ENCODE measurements around the gene ABHD2. TPM values are rescaled to one million over a fixed set of nuclear protein-coding genes. Genes with fewer than 3 reads are reported as not detected.

The ABHD2 gene
- total and polyA plus RNA-seq, 2 experiments from 2014 or later = 5.2 to 15.2 TPM

DNA sequence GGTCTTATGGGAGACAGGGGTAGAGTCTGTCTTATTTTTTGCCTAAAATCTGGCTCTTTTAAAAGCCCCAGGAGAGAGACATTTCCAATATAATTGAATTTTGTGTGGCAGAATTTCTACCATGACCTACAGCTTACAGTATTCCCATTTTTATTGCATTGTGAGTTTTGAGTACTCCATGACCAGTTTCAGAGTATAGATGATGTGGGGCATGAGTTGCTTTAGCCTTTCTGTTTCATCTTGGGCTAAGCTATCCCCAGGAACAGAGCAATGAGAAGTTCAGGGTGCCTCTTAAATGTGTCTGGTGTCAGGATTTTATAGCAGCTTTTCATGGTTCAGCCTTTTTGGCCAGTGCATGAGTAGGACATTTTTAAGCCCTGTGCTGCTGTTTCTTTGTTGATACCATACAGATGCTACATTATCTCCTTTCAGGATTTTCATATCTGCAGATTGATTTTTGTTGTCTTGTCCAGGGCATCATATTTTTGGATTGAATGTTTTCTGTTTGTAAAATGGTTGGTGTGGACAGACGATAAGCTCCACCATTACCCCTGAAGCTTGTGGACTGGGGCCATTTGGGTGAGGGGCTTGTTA lies 3.5 kb downstream of the ABHD2 start (continued):
- TF ChIP-seq, protein P1, sequence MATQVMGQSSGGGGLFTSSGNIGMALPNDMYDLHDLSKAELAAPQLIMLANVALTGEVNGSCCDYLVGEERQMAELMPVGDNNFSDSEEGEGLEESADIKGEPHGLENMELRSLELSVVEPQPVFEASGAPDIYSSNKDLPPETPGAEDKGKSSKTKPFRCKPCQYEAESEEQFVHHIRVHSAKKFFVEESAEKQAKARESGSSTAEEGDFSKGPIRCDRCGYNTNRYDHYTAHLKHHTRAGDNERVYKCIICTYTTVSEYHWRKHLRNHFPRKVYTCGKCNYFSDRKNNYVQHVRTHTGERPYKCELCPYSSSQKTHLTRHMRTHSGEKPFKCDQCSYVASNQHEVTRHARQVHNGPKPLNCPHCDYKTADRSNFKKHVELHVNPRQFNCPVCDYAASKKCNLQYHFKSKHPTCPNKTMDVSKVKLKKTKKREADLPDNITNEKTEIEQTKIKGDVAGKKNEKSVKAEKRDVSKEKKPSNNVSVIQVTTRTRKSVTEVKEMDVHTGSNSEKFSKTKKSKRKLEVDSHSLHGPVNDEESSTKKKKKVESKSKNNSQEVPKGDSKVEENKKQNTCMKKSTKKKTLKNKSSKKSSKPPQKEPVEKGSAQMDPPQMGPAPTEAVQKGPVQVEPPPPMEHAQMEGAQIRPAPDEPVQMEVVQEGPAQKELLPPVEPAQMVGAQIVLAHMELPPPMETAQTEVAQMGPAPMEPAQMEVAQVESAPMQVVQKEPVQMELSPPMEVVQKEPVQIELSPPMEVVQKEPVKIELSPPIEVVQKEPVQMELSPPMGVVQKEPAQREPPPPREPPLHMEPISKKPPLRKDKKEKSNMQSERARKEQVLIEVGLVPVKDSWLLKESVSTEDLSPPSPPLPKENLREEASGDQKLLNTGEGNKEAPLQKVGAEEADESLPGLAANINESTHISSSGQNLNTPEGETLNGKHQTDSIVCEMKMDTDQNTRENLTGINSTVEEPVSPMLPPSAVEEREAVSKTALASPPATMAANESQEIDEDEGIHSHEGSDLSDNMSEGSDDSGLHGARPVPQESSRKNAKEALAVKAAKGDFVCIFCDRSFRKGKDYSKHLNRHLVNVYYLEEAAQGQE (IDR thresholded peaks at IDR 0.05; ENCODE audit: unreplicated experiment) = no peak
- TF ChIP-seq STAT1 (IDR thresholded peaks at IDR 0.05; ENCODE audit: unreplicated experiment) = no peak
- TF ChIP-seq, protein P2, sequence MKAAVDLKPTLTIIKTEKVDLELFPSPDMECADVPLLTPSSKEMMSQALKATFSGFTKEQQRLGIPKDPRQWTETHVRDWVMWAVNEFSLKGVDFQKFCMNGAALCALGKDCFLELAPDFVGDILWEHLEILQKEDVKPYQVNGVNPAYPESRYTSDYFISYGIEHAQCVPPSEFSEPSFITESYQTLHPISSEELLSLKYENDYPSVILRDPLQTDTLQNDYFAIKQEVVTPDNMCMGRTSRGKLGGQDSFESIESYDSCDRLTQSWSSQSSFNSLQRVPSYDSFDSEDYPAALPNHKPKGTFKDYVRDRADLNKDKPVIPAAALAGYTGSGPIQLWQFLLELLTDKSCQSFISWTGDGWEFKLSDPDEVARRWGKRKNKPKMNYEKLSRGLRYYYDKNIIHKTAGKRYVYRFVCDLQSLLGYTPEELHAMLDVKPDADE (IDR thresholded peaks at IDR 0.05) = no peak
- TF ChIP-seq ZNF331 (CRISPR knock-in tag; IDR thresholded peaks at IDR 0.05; ENCODE audit: low read depth) = no peak
- no peak for TF ChIP-seq JUNB (IDR thresholded peaks at IDR 0.05; ENCODE audit: unreplicated experiment)
- TF ChIP-seq NANOG (IDR thresholded peaks at IDR 0.05; ENCODE audit: borderline replicate concordance) = no peak
- no peak for TF ChIP-seq EZH2 (IDR thresholded peaks at IDR 0.05; ENCODE audit: low read depth, unreplicated experiment)

DNA sequence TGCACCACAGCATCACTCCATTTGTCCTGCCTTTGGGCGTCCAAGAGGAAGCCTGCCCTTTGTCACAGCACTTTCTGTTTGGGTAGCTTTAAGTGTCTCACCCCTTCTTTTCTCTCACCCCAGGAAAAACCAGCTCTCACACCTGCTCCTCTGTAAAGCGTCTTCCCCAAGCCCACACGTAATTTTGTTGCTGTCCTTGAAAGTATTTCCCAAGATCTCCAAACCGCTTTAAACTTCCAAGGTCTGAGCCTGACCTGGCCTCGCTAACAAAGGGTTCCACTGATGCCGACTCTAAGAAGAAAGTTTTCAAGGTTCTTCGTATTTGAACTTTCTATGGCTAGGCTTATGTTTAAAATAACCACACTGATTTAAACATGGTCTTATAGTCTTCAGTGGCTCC lies 5.3 kb downstream of the ABHD2 start:
- no peaks in the 10 kb centered on the region for H3K9me3 Mint-ChIP-seq
- ATAC-seq (no peak), DNase-seq (ENCODE audit: low spot score) (no peak)
- peaks cover 52% of the 10 kb centered on the region for H3K4me1 Mint-ChIP-seq
- no peak overlapping the region; the same call in 2 of the 3 replicates for H3K4me3 Mint-ChIP-seq
- Histone ChIP-seq H3K4me3 (no peak overlapping the region), H3K36me3 (ENCODE audit: insufficient read depth) (no peaks in the 10 kb centered on the region), H2AFZ (no peak overlapping the region), H3K27me3 (ENCODE audit: insufficient read depth) (no peaks in the 10 kb centered on the region), H4K20me1 (replicated peaks; ENCODE audit: insufficient read depth) (no peaks in the 10 kb centered on the region; the same call in 1 of the 2 replicates), H3K9me2 (ENCODE audit: insufficient read depth) (no peaks in the 10 kb centered on the region), H3K4me1 (ENCODE audit: insufficient read depth) (peaks cover 14% of the 10 kb centered on the region), H3K27ac (ENCODE audit: low read depth) (peak overlapping the region; percentile 53; the same call in 1 of the 2 replicates), H3F3A (replicated peaks; ENCODE audit: low read depth) (no peaks in the 10 kb centered on the region), H3K4me2 (no peak overlapping the region), H3K79me2 (replicated peaks; ENCODE audit: insufficient read depth) (peaks cover 4% of the 10 kb centered on the region)
- no peaks in the 10 kb centered on the region for H3K36me3 Mint-ChIP-seq (ENCODE audit: low read depth)
- TF ChIP-seq ZNF331 (CRISPR knock-in tag; IDR thresholded peaks at IDR 0.05; ENCODE audit: low read depth) (no peak), EZH2phosphoT487 (IDR thresholded peaks at IDR 0.05; ENCODE audit: unreplicated experiment) (no peak), ZNF114 (CRISPR knock-in tag; IDR thresholded peaks at IDR 0.05) (no peak)
- peak overlapping the region; percentile 34; the same call in 1 of the 2 replicates for H3K27ac Mint-ChIP-seq
- peaks cover 5% of the 10 kb centered on the region for H3K27me3 Mint-ChIP-seq (ENCODE audit: insufficient read depth, low read depth, poor library complexity)

Data from GM23338 (cell line).